Activated T-cell treated with anti-CD3 and anti-CD28 coated beads, Interleukin-2, amount 50 U/mL, for 72 hours (primary cell): ENCODE data around the gene PCBD1. TPM values are rescaled to one million over a fixed set of nuclear protein-coding genes. Genes with fewer than 3 reads are reported as not detected.

Experiments
- ATAC-seq, 2 donors: fragments of 150-1000 bp; cut with Tn5 transposase; replicated peaks in 1 of 2; 2 replicates each; pipeline ENCODE4 v1.10.0; 2021; ENCODE audit warnings: moderate library complexity in 2 of 2, mild to moderate bottlenecking in 1 of 2
- DNase-seq, 2 donors: peaks; one replicate each; pipeline ENCODE4 v3.0.0; 2021 to 2022; ENCODE audit warnings: mixed read lengths in 1 of 2
- H3K27ac Mint-ChIP-seq: one replicate; pipeline ENCODE4 v1.8.0; 2022; ENCODE audit warnings: mild to moderate bottlenecking, moderate library complexity, mixed read lengths
- H3K27me3 Mint-ChIP-seq: one replicate; pipeline ENCODE4 v1.8.0; 2022; ENCODE audit warnings: low read depth, mixed read lengths
- H3K36me3 Mint-ChIP-seq, 2 donors: one replicate each; pipeline ENCODE4 v1.8.0; 2022; ENCODE audit warnings: mixed read lengths in 2 of 2, mild to moderate bottlenecking in 1 of 2; ENCODE audit not compliant: insufficient read depth in 2 of 2
- H3K4me1 Mint-ChIP-seq: one replicate; pipeline ENCODE4 v1.8.0; 2022; ENCODE audit warnings: low read depth, mixed read lengths
- H3K4me3 Mint-ChIP-seq, 2 donors: one replicate each; pipeline ENCODE4 v1.8.0; 2022; ENCODE audit warnings: mild to moderate bottlenecking in 2 of 2, mixed read lengths in 2 of 2, moderate library complexity in 2 of 2
- H3K9me3 Mint-ChIP-seq, 2 donors: one replicate each; pipeline ENCODE4 v1.8.0; 2022; ENCODE audit warnings: mixed read lengths in 2 of 2
- total RNA-seq, 2 donors: library from RNA; stranded (reverse); gene quantifications; one replicate each; pipeline ENCODE4 v1.2.3, GENCODE V29; 2022

Gene PCBD1
- total RNA-seq, 2 donors from 2014 or later = 40.3 to 49.1 TPM

GRCh38 chr10:70913893-70914240 lies 25.5 kb upstream of the PCBD1 start:
- no peak for DNase-seq
- no peak overlapping the region for H3K4me3 Mint-ChIP-seq
- no peak for ATAC-seq
- peaks cover 5% of the 10 kb centered on the region for H3K27me3 Mint-ChIP-seq
- H3K36me3 Mint-ChIP-seq = no peaks in the 10 kb centered on the region
- H3K9me3 Mint-ChIP-seq = no peaks in the 10 kb centered on the region
- H3K27ac Mint-ChIP-seq = no peak overlapping the region
- H3K4me1 Mint-ChIP-seq = no peaks in the 10 kb centered on the region

GRCh38 chr10:70913191-70913892 lies 25.0 kb upstream of the PCBD1 start:
- H3K4me3 Mint-ChIP-seq = no peak overlapping the region
- no peak for DNase-seq
- ATAC-seq = no peak
- no peaks in the 10 kb centered on the region for H3K9me3 Mint-ChIP-seq
- H3K4me1 Mint-ChIP-seq = no peaks in the 10 kb centered on the region
- peaks cover 4% of the 10 kb centered on the region for H3K27me3 Mint-ChIP-seq
- H3K27ac Mint-ChIP-seq = no peak overlapping the region
- no peaks in the 10 kb centered on the region for H3K36me3 Mint-ChIP-seq

GRCh38 chr10:70912556-70912955 lies 24.2 kb upstream of the PCBD1 start:
- no peak overlapping the region for H3K4me3 Mint-ChIP-seq
- no peaks in the 10 kb centered on the region for H3K27me3 Mint-ChIP-seq
- no peak overlapping the region for H3K27ac Mint-ChIP-seq
- H3K9me3 Mint-ChIP-seq = no peaks in the 10 kb centered on the region
- ATAC-seq = no peak
- no peaks in the 10 kb centered on the region for H3K4me1 Mint-ChIP-seq
- DNase-seq = no peak
- H3K36me3 Mint-ChIP-seq = no peaks in the 10 kb centered on the region

- H3K36me3 Mint-ChIP-seq = no peaks in the 10 kb centered on the region
- DNase-seq = no peak
- no peaks in the 10 kb centered on the region for H3K4me1 Mint-ChIP-seq
- no peaks in the 10 kb centered on the region for H3K9me3 Mint-ChIP-seq
- no peaks in the 10 kb centered on the region for H3K27me3 Mint-ChIP-seq
- H3K27ac Mint-ChIP-seq = no peak overlapping the region
- no peak for ATAC-seq
- H3K4me3 Mint-ChIP-seq = no peak overlapping the region
Measured at GRCh38 chr10:70911386-70911785, 23.0 kb upstream of the PCBD1 start.

GRCh38 chr10:70910486-70911341 lies 22.3 kb upstream of the PCBD1 start:
- no peaks in the 10 kb centered on the region for H3K4me1 Mint-ChIP-seq
- DNase-seq = no peak
- H3K27ac Mint-ChIP-seq = no peak overlapping the region
- no peaks in the 10 kb centered on the region for H3K9me3 Mint-ChIP-seq
- H3K27me3 Mint-ChIP-seq = no peaks in the 10 kb centered on the region
- H3K4me3 Mint-ChIP-seq = no peak overlapping the region
- H3K36me3 Mint-ChIP-seq = no peaks in the 10 kb centered on the region
- ATAC-seq = no peak

- ATAC-seq = no peak
- no peaks in the 10 kb centered on the region for H3K36me3 Mint-ChIP-seq
- H3K4me3 Mint-ChIP-seq = no peak overlapping the region
Measured at GRCh38 chr10:70909326-70909935, 21.1 kb upstream of the PCBD1 start.

GRCh38 chr10:70908406-70909296 lies 20.3 kb upstream of the PCBD1 start:
- H3K4me1 Mint-ChIP-seq = no peaks in the 10 kb centered on the region
- H3K27me3 Mint-ChIP-seq = no peaks in the 10 kb centered on the region
- ATAC-seq (no peak), DNase-seq (no peak)
- no peak overlapping the region for H3K27ac Mint-ChIP-seq
- H3K9me3 Mint-ChIP-seq = no peaks in the 10 kb centered on the region
- H3K36me3 Mint-ChIP-seq = no peaks in the 10 kb centered on the region
- no peak overlapping the region for H3K4me3 Mint-ChIP-seq

More at GRCh38 chr10:70909326-70909935, 21.1 kb upstream of the PCBD1 start:
- Mint-ChIP-seq H3K27ac (no peak overlapping the region), H3K27me3 (no peaks in the 10 kb centered on the region), H3K4me1 (no peaks in the 10 kb centered on the region), H3K9me3 (no peaks in the 10 kb centered on the region)
- DNase-seq = no peak

- Mint-ChIP-seq H3K4me3 (no peak overlapping the region), H3K9me3 (no peaks in the 10 kb centered on the region), H3K4me1 (no peaks in the 10 kb centered on the region), H3K36me3 (no peaks in the 10 kb centered on the region), H3K27ac (no peak overlapping the region), H3K27me3 (peaks cover 6% of the 10 kb centered on the region)
- ATAC-seq = no peak
- no peak for DNase-seq
Measured at GRCh38 chr10:70907637-70908405, 19.5 kb upstream of the PCBD1 start.

- DNase-seq (no peak), ATAC-seq (no peak)
- Mint-ChIP-seq H3K36me3 (no peaks in the 10 kb centered on the region), H3K4me1 (no peaks in the 10 kb centered on the region), H3K9me3 (no peaks in the 10 kb centered on the region), H3K27me3 (peaks cover 6% of the 10 kb centered on the region), H3K27ac (no peak overlapping the region), H3K4me3 (no peak overlapping the region)
Measured at GRCh38 chr10:70906953-70907636, 18.7 kb upstream of the PCBD1 start.

- no peaks in the 10 kb centered on the region for H3K36me3 Mint-ChIP-seq
- H3K27ac Mint-ChIP-seq = no peak overlapping the region
- peaks cover 6% of the 10 kb centered on the region for H3K27me3 Mint-ChIP-seq
- H3K9me3 Mint-ChIP-seq = no peaks in the 10 kb centered on the region
- DNase-seq = no peak
- no peak for ATAC-seq
- no peak overlapping the region for H3K4me3 Mint-ChIP-seq
- no peaks in the 10 kb centered on the region for H3K4me1 Mint-ChIP-seq
Measured at GRCh38 chr10:70906031-70906783, 17.8 kb upstream of the PCBD1 start.
